H9 (cell line): Measurements from ENCODE around the gene KRT36. TPM values are rescaled to one million over a fixed set of nuclear protein-coding genes. Genes with fewer than 3 reads are reported as not detected.

ENCODE experiments used
- DNase-seq: peaks from one replicate; pipeline ENCODE4 v3.0.0-alpha.2; 2017
- H2AFZ ChIP-seq: one replicate; pipeline ENCODE4 v1.6.1; 2013; ENCODE audit warnings: mild to moderate bottlenecking, low read length, control low read depth, moderate library complexity
- H2AK5ac ChIP-seq: 2 replicates; pipeline ENCODE4 v1.6.1; 2013; ENCODE audit warnings: low read length, control low read depth, mixed read lengths; ENCODE audit not compliant: insufficient read length
- H2BK120ac ChIP-seq: one replicate; pipeline ENCODE4 v1.6.1; 2013; ENCODE audit warnings: low read depth, mild to moderate bottlenecking, low read length, control low read depth, inconsistent platforms; ENCODE audit not compliant: poor library complexity, severe bottlenecking
- H2BK12ac ChIP-seq: 2 replicates; pipeline ENCODE4 v1.6.1; 2013; ENCODE audit warnings: low read length, control low read depth, mixed read lengths, low read depth; ENCODE audit not compliant: insufficient read length
- H2BK15ac ChIP-seq: 2 replicates; pipeline ENCODE4 v1.6.1; 2013; ENCODE audit warnings: low read depth, low read length, control low read depth
- H2BK20ac ChIP-seq: one replicate; pipeline ENCODE4 v1.6.1; 2013; ENCODE audit warnings: low read depth, mild to moderate bottlenecking, low read length, control low read depth, inconsistent platforms; ENCODE audit not compliant: poor library complexity, severe bottlenecking
- H2BK5ac ChIP-seq: 2 replicates; pipeline ENCODE4 v1.6.1; 2013; ENCODE audit warnings: low read length, control low read depth, mixed read lengths; ENCODE audit not compliant: insufficient read length
- H3K14ac ChIP-seq: 2 replicates; pipeline ENCODE4 v1.6.1; 2013; ENCODE audit warnings: low read length, control low read depth; ENCODE audit not compliant: insufficient read depth
- H3K18ac ChIP-seq: 2 replicates; pipeline ENCODE4 v1.6.1; 2013; ENCODE audit warnings: low read depth, mild to moderate bottlenecking, mixed read lengths, low read length, control low read depth; ENCODE audit not compliant: insufficient read length
- H3K23ac ChIP-seq: 2 replicates; pipeline ENCODE4 v1.6.1; 2013; ENCODE audit warnings: low read length, control low read depth, mixed read lengths, low read depth; ENCODE audit not compliant: insufficient read length
- H3K23me2 ChIP-seq: 2 replicates; pipeline ENCODE4 v1.6.1; 2013; ENCODE audit warnings: low read depth, mild to moderate bottlenecking, mixed read lengths, low read length, control low read depth; ENCODE audit not compliant: insufficient read length, poor library complexity, severe bottlenecking
- H3K27ac ChIP-seq: 2 replicates; pipeline ENCODE4 v1.5.1; 2013; ENCODE audit warnings: low read length, control low read depth, mixed read lengths, low read depth; ENCODE audit not compliant: insufficient read length
- H3K27me3 ChIP-seq: 2 replicates; pipeline ENCODE4 v1.6.1; 2013; ENCODE audit warnings: low read length, control low read depth, inconsistent platforms; ENCODE audit not compliant: insufficient read depth
- H3K4ac ChIP-seq: 2 replicates; pipeline ENCODE4 v1.6.1; 2013; ENCODE audit warnings: low read depth, mild to moderate bottlenecking, control low read depth, inconsistent platforms, low read length, moderate library complexity
- H3K4me1 ChIP-seq: 2 replicates; pipeline ENCODE4 v1.6.1; 2013; ENCODE audit warnings: low read length, control low read depth, inconsistent platforms; ENCODE audit not compliant: insufficient read depth
- H3K4me2 ChIP-seq: 2 replicates; pipeline ENCODE4 v1.6.1; 2013; ENCODE audit warnings: low read length, control low read depth, mixed read lengths; ENCODE audit not compliant: insufficient read length, insufficient read depth
- H3K56ac ChIP-seq: 2 replicates; pipeline ENCODE4 v1.6.1; 2013; ENCODE audit warnings: low read depth, mild to moderate bottlenecking, mixed read lengths, low read length, control low read depth; ENCODE audit not compliant: insufficient read length
- H3K79me1 ChIP-seq: 2 replicates; pipeline ENCODE4 v1.6.1; 2013; ENCODE audit warnings: low read depth, mild to moderate bottlenecking, moderate library complexity, low read length, control low read depth, inconsistent platforms; ENCODE audit not compliant: insufficient read depth, poor library complexity, severe bottlenecking
- H3K79me2 ChIP-seq: 2 replicates; pipeline ENCODE4 v1.6.1; 2013; ENCODE audit warnings: low read length, control low read depth, inconsistent platforms; ENCODE audit not compliant: insufficient read depth
- H3K9ac ChIP-seq: 2 replicates; pipeline ENCODE4 v1.6.1; 2013; ENCODE audit warnings: low read length, control low read depth, mixed read lengths; ENCODE audit not compliant: insufficient read length; ENCODE audit errors: extremely low read depth
- H3K9me3 ChIP-seq: one replicate; pipeline ENCODE4 v1.6.1; 2013; ENCODE audit warnings: low read depth, low read length, inconsistent platforms; ENCODE audit not compliant: control insufficient read depth
- H3T11ph ChIP-seq: one replicate; pipeline ENCODE4 v1.6.1; 2013; ENCODE audit warnings: mild to moderate bottlenecking, low read length, control low read depth, inconsistent platforms
- H4K20me1 ChIP-seq: one replicate; pipeline ENCODE4 v1.6.1; 2013; ENCODE audit not compliant: control insufficient read depth, insufficient read length, insufficient read depth
- H4K5ac ChIP-seq: 2 replicates; pipeline ENCODE4 v1.6.1; 2013; ENCODE audit warnings: low read depth, mild to moderate bottlenecking, mixed read lengths, low read length, control low read depth; ENCODE audit not compliant: insufficient read length
- H4K8ac ChIP-seq: replicated peaks from 2 replicates; pipeline ENCODE4 v1.6.1; 2013; ENCODE audit warnings: low read length, control low read depth, mixed read lengths, low read depth; ENCODE audit not compliant: insufficient read length
- H4K91ac ChIP-seq: 2 replicates; pipeline ENCODE4 v1.6.1; 2013; ENCODE audit warnings: low read depth, mild to moderate bottlenecking, moderate library complexity, mixed read lengths, low read length, control low read depth; ENCODE audit not compliant: insufficient read length
- H3K27ac Mint-ChIP-seq, 3 experiments: 2 replicates in 2 of 3; 3 replicates in 1 of 3; pipeline ENCODE4 v1.8.0; 2020 to 2021; ENCODE audit warnings: mixed read lengths in 3 of 3, mild to moderate bottlenecking in 1 of 3, moderate library complexity in 1 of 3
- H3K27me3 Mint-ChIP-seq: 2 replicates; pipeline ENCODE4 v1.8.0; 2021; ENCODE audit warnings: low read depth, mild to moderate bottlenecking, moderate library complexity, mixed read lengths
- H3K36me3 Mint-ChIP-seq, 3 experiments: 2 replicates in 2 of 3; 3 replicates in 1 of 3; pipeline ENCODE4 v1.8.0; 2020 to 2021; ENCODE audit warnings: low read depth in 3 of 3, mixed read lengths in 3 of 3; ENCODE audit not compliant: insufficient read depth in 1 of 3
- H3K4me1 Mint-ChIP-seq, 2 experiments: 2 replicates each; pipeline ENCODE4 v1.8.0; 2020; ENCODE audit warnings: mixed read lengths in 2 of 2
- H3K4me3 Mint-ChIP-seq, 2 experiments: 2 replicates in 1 of 2; 3 replicates in 1 of 2; pipeline ENCODE4 v1.8.0; 2020 to 2021; ENCODE audit warnings: mild to moderate bottlenecking in 2 of 2, mixed read lengths in 2 of 2, moderate library complexity in 1 of 2
- H3K9me3 Mint-ChIP-seq, 2 experiments: 2 replicates in 1 of 2; 3 replicates in 1 of 2; pipeline ENCODE4 v1.8.0; 2020; ENCODE audit warnings: mild to moderate bottlenecking in 2 of 2, mixed read lengths in 2 of 2, moderate library complexity in 1 of 2
- WGBS: extraction: QIAGEN DNeasy Blood & Tissue Kit; methylation state at CpG from one replicate; pipeline ENCODE4 v1.1.7; 2013; ENCODE audit warnings: missing lambda C conversion rate, low lambda C conversion rate, mixed read lengths; ENCODE audit not compliant: insufficient read length; ENCODE audit errors: extremely low coverage; 5-methylcytosine and 5-hydroxymethylcytosine counted together
- total RNA-seq: library from RNA; stranded (reverse); gene quantifications from 2 replicates; pipeline ENCODE4 v1.2.1, GENCODE V29; 2021
- TF ChIP-seq, protein P1 (sequence below): fragments of 200-600 bp; sonication (generic); conservative IDR thresholded peaks from 3 replicates; pipeline ENCODE4 v1.8.0; 2021; ENCODE audit warnings: antibody characterized with exemption, mild to moderate bottlenecking

Gene KRT36
- total RNA-seq, 1 experiment from 2014 or later = not detected

DNA sequence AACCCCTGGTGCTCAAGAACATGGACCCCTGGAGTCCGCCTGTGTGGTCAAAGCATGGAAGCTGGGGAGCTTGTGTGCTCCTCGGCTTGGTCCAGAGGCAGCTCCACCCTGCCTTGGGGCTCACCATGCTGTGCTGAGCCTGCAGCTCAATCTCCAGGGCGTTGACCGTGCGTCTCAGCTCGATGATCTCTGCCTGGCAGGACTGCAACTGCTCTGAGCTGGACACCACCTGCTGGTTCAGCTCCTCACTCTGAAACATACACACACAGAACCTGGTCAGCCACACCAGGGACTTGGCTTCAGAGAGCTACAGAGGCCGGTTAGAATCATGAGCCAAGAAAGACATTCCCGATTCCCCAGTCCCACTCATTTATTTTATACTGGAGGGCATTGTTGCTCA, 11.5 kb downstream of the KRT36 start:
- Mint-ChIP-seq H3K4me1 (peaks cover 0 to under 1% of the 10 kb centered on the region in 2 experiments; a peak in 1 of 4 replicates), H3K27me3 (peaks cover 2% of the 10 kb centered on the region), H3K9me3 (no peaks in the 10 kb centered on the region), H3K4me3 (no peak overlapping the region), H3K27ac (no peak overlapping the region), H3K36me3 (no peaks in the 10 kb centered on the region)
- no peak overlapping the region for H3K14ac ChIP-seq
- H3K4me2 ChIP-seq = no peak overlapping the region
- no peaks in the 10 kb centered on the region for H3K79me1 ChIP-seq
- no peaks in the 10 kb centered on the region for H3K27me3 ChIP-seq
- H2BK120ac ChIP-seq = no peak overlapping the region
- no peak overlapping the region for H2BK20ac ChIP-seq
- H2BK15ac ChIP-seq = no peak overlapping the region
- H2BK5ac ChIP-seq = no peak overlapping the region
- WGBS = no CpG with 5 or more reads among the region's 8 CpGs
- H3K4ac ChIP-seq = no peak overlapping the region
- H2AFZ ChIP-seq = no peak overlapping the region
- H4K8ac ChIP-seq = no peak overlapping the region
- DNase-seq = no peak
- no peak overlapping the region for H3K27ac ChIP-seq
- H2AK5ac ChIP-seq = no peak overlapping the region
- H3K4me1 ChIP-seq = no peaks in the 10 kb centered on the region
- H3K79me2 ChIP-seq = no peaks in the 10 kb centered on the region
- H4K91ac ChIP-seq = no peak overlapping the region
- H3K9me3 ChIP-seq = no peaks in the 10 kb centered on the region
- no peak overlapping the region for H3K23ac ChIP-seq
- TF ChIP-seq, protein P1, sequence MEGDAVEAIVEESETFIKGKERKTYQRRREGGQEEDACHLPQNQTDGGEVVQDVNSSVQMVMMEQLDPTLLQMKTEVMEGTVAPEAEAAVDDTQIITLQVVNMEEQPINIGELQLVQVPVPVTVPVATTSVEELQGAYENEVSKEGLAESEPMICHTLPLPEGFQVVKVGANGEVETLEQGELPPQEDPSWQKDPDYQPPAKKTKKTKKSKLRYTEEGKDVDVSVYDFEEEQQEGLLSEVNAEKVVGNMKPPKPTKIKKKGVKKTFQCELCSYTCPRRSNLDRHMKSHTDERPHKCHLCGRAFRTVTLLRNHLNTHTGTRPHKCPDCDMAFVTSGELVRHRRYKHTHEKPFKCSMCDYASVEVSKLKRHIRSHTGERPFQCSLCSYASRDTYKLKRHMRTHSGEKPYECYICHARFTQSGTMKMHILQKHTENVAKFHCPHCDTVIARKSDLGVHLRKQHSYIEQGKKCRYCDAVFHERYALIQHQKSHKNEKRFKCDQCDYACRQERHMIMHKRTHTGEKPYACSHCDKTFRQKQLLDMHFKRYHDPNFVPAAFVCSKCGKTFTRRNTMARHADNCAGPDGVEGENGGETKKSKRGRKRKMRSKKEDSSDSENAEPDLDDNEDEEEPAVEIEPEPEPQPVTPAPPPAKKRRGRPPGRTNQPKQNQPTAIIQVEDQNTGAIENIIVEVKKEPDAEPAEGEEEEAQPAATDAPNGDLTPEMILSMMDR = no peak
- no peak overlapping the region for H3K56ac ChIP-seq
- H2BK12ac ChIP-seq = no peak overlapping the region
- H3T11ph ChIP-seq = no peak overlapping the region
- no peak overlapping the region for H3K9ac ChIP-seq
- no peaks in the 10 kb centered on the region for H4K20me1 ChIP-seq
- no peaks in the 10 kb centered on the region for H3K23me2 ChIP-seq
- no peak overlapping the region for H4K5ac ChIP-seq
- no peak overlapping the region for H3K18ac ChIP-seq
